Lower leg skin (tissue), 4 donors: ENCODE results near the gene PAK6. TPM values are rescaled to one million over a fixed set of nuclear protein-coding genes. Genes with fewer than 3 reads are reported as not detected.
A peak's percentile ranks its signal among the peaks of the same experiment; 100 is the strongest.

Source experiments
- DNase-seq, 2 donors: peaks; one replicate each; pipeline ENCODE4 v3.0.0-alpha.2; 2019; ENCODE audit warnings: low spot score in 2 of 2
- H3K4me3 ChIP-seq: fragments of 200-600 bp; sonication (generic); 2 replicates; pipeline ENCODE4 v1.5.1; 2017; ENCODE audit warnings: mild to moderate bottlenecking, low read depth; ENCODE audit not compliant: poor library complexity, severe bottlenecking
- CTCF ChIP-seq, 3 donors: fragments of 450-650 bp; IDR thresholded peaks; one replicate each; pipeline ENCODE4 v1.5.1; 2016; ENCODE audit warnings: antibody characterized with exemption in 3 of 3, mild to moderate bottlenecking in 3 of 3, moderate library complexity in 2 of 3
- POLR2A ChIP-seq, 2 donors: fragments of 450-650 bp; IDR thresholded peaks; one replicate each; pipeline ENCODE4 v1.6.1; 2016 to 2017; ENCODE audit warnings: antibody characterized with exemption in 2 of 2, mild to moderate bottlenecking in 1 of 2, moderate library complexity in 1 of 2
- WGBS, 2 donors: methylation state at CpG; one replicate each; pipeline ENCODE4 v1.1.5; 2018; 5-methylcytosine and 5-hydroxymethylcytosine counted together
- intact Hi-C: fragments of 100-400 bp; cut with DNase I; formaldehyde crosslinking; loops from one replicate; pipeline ENCODE4 v1.15.0; 2023; ENCODE audit warnings: low total_unique reads
- total RNA-seq, 4 donors: library from RNA; depleted of rRNA; stranded (reverse); fragments of >200 nt; gene quantifications; one replicate each; pipeline ENCODE4 v1.1.0, GENCODE V29; 2016

PAK6 gene
- total RNA-seq, 4 donors from 2014 or later: 48.3 to 83.9 (median 70.4) TPM

- TF ChIP-seq POLR2A (IDR thresholded peaks at IDR 0.05): no peak
- TF ChIP-seq CTCF (IDR thresholded peaks at IDR 0.05): no peak
- H3K4me3 ChIP-seq: no peak overlapping the region
- no peak for DNase-seq
- intact Hi-C loops: no loop called here
- WGBS, 2 donors: 70 to 71% methylated on average over 10 to 11 of the region's 11 CpGs
Observed at GRCh38 chr15:40302981-40303380, 64.1 kb downstream of the PAK6 start.

- no peak overlapping the region for H3K4me3 ChIP-seq
- 79 to 90% methylated on average over 2 of the region's 2 CpGs for WGBS, 2 donors
- TF ChIP-seq POLR2A (IDR thresholded peaks at IDR 0.05) (no peak), CTCF (IDR thresholded peaks at IDR 0.05) (no peak)
- intact Hi-C loops: no loop called here
- no peak for DNase-seq
Observed at GRCh38 chr15:40303576-40303975, 64.7 kb downstream of the PAK6 start.

- intact Hi-C loops: no loop called here
- no peak for DNase-seq
- TF ChIP-seq POLR2A (IDR thresholded peaks at IDR 0.05) (no peak), CTCF (IDR thresholded peaks at IDR 0.05) (no peak)
- no peak overlapping the region for H3K4me3 ChIP-seq
- WGBS, 2 donors: 88 to 91% methylated on average over 4 of the region's 4 CpGs
Observed at GRCh38 chr15:40305281-40305680, 66.4 kb downstream of the PAK6 start.

- no peak for TF ChIP-seq POLR2A (IDR thresholded peaks at IDR 0.05)
- no peak for TF ChIP-seq CTCF (IDR thresholded peaks at IDR 0.05)
- no peak for DNase-seq
- 78 to 94% methylated on average over 5 of the region's 5 CpGs for WGBS, 2 donors
- intact Hi-C loops: no loop called here
- no peak overlapping the region for H3K4me3 ChIP-seq
Observed at GRCh38 chr15:40306371-40306770, 67.5 kb downstream of the PAK6 start.

- TF ChIP-seq POLR2A (IDR thresholded peaks at IDR 0.05) (no peak), CTCF (IDR thresholded peaks at IDR 0.05) (no peak)
- intact Hi-C loops: no loop called here
- no peak for DNase-seq
- no peak overlapping the region for H3K4me3 ChIP-seq
- WGBS, 2 donors: 71 to 83% methylated on average over 7 of the region's 7 CpGs
Observed at GRCh38 chr15:40306908-40307307, 68.0 kb downstream of the PAK6 start.

GRCh38 chr15:40307421-40308211, 68.8 kb downstream of the PAK6 start, which contains the start of gene PLCB2:
Gene PLCB2, minus strand, starts transcription at chr15:40307935. Its CDS starts 263 bp downstream, at chr15:40307672.
- TF ChIP-seq POLR2A (IDR thresholded peaks at IDR 0.05) (no peak), CTCF (IDR thresholded peaks at IDR 0.05) (no peak)
- DNase-seq: no peak
- peak within 1 kb of the TSS; percentile 8 for H3K4me3 ChIP-seq
- intact Hi-C loops: no loop called here
- 70 to 71% methylated on average over 13 to 15 of the region's 15 CpGs for WGBS, 2 donors
